CD8-positive, alpha-beta memory T cell (primary cell): Measurements from ENCODE around the gene HPGDS. TPM values are rescaled to one million over a fixed set of nuclear protein-coding genes. Genes with fewer than 3 reads are reported as not detected.
"Not testable (repeated sequence)": the region's sequence is repeated elsewhere in the genome, so short reads cannot be mapped to it uniquely, and the experiment has no call there.

Experiments
- CTCF ChIA-PET: fragments of 350-600 bp; sonication (Branson Sonifier 250); formaldehyde crosslinking; loops from one replicate; lab custom pipeline; 2021; ENCODE audit warnings: antibody characterized with exemption; lab: Charles Lee
- POLR2A ChIA-PET: fragments of 350-600 bp; sonication (Branson Sonifier 250); formaldehyde crosslinking; loops from one replicate; lab custom pipeline; 2021; ENCODE audit warnings: antibody characterized with exemption; lab: Charles Lee
- DNase-seq, 5 donors: peaks; one replicate each; pipeline versions ENCODE4 v3.0.0 to v3.0.0-alpha.2; 2020 to 2022; ENCODE audit warnings: mixed read lengths in 1 of 5
- H3K27ac ChIP-seq: one replicate; pipeline ENCODE4 v1.7.0; 2013; ENCODE audit warnings: low read depth, mild to moderate bottlenecking, low read length, moderate library complexity
- H3K27me3 ChIP-seq: 2 replicates; pipeline ENCODE4 v1.7.0; 2013; ENCODE audit warnings: low read length, mild to moderate bottlenecking; ENCODE audit not compliant: insufficient read depth, poor library complexity, severe bottlenecking
- H3K36me3 ChIP-seq: 2 replicates; pipeline ENCODE4 v1.7.0; 2013; ENCODE audit warnings: mild to moderate bottlenecking, low read length, moderate library complexity; ENCODE audit not compliant: insufficient read depth
- H3K4me1 ChIP-seq: 2 replicates; pipeline ENCODE4 v1.7.0; 2013; ENCODE audit warnings: mild to moderate bottlenecking, low read length, moderate library complexity; ENCODE audit not compliant: insufficient read depth
- H3K4me3 ChIP-seq: 2 replicates; pipeline ENCODE4 v1.7.0; 2013; ENCODE audit warnings: mild to moderate bottlenecking, low read length
- H3K9me3 ChIP-seq: 2 replicates; pipeline ENCODE4 v1.7.0; 2013; ENCODE audit warnings: mild to moderate bottlenecking, low read length
- H3K27ac Mint-ChIP-seq, 8 donors: one replicate each; pipeline ENCODE4 v1.8.0; 2020 to 2021; ENCODE audit warnings: mixed read lengths in 8 of 8, mild to moderate bottlenecking in 6 of 8, inconsistent platforms in 3 of 8, moderate library complexity in 3 of 8
- H3K27me3 Mint-ChIP-seq, 2 donors: one replicate each; pipeline ENCODE4 v1.8.0; 2020 to 2021; ENCODE audit warnings: mixed read lengths in 2 of 2, mild to moderate bottlenecking in 1 of 2, moderate library complexity in 1 of 2
- H3K36me3 Mint-ChIP-seq, 3 donors: one replicate each; pipeline ENCODE4 v1.8.0; 2020 to 2021; ENCODE audit warnings: mixed read lengths in 3 of 3, inconsistent platforms in 1 of 3, mild to moderate bottlenecking in 1 of 3
- H3K4me1 Mint-ChIP-seq, 3 donors: one replicate each; pipeline ENCODE4 v1.8.0; 2020 to 2021; ENCODE audit warnings: mixed read lengths in 3 of 3, inconsistent platforms in 1 of 3, mild to moderate bottlenecking in 1 of 3
- H3K4me3 Mint-ChIP-seq, 7 donors: one replicate each; pipeline ENCODE4 v1.8.0; 2020 to 2021; ENCODE audit warnings: mixed read lengths in 7 of 7, mild to moderate bottlenecking in 6 of 7, moderate library complexity in 4 of 7, inconsistent platforms in 2 of 7
- H3K9me3 Mint-ChIP-seq, 5 donors: one replicate each; pipeline ENCODE4 v1.8.0; 2020 to 2022; ENCODE audit warnings: mixed read lengths in 5 of 5, mild to moderate bottlenecking in 3 of 5, moderate library complexity in 2 of 5, inconsistent platforms in 1 of 5
- polyA plus RNA-seq: library from polyadenylated mRNA; unstranded; fragments of 300-500 nt; fragmentation: Illumina TruSeq; gene quantifications from one replicate; pipeline ENCODE4 v1.2.3, GENCODE V29; 2021
- total RNA-seq, 2 experiments: library from RNA; stranded (reverse); gene quantifications; one replicate each; pipeline ENCODE4 v1.2.3, GENCODE V29; 2021

HPGDS gene
- total and polyA plus RNA-seq, 3 experiments from 2014 or later = 0.18 to 0.57 TPM; not detected in 1

DNA sequence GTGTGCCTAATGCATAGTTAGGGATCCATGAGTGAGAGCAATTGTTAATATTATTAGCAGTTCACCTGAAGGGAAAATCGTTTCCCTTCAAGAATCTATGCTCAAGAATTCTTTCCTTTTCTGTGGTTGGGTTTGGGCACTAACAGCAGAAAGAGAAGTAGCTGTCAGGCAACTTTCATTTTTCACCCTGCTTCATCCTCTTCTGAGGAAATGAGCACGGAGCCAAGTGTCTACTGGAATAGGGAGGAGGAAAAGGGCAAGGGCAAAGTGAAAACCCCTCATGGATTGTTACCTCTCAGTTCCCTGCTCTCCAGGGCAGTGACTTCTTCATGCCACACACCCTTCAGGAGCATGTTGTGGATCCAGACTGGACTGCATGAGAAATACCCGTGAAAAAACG lies 2.6 kb upstream of the HPGDS start:
- ChIA-PET CTCF (no interaction called here), POLR2A (no interaction called here)
- no peak for DNase-seq
- no peaks in the 10 kb centered on the region for H3K36me3 ChIP-seq
- H3K27ac ChIP-seq = no peak overlapping the region
- H3K4me3 Mint-ChIP-seq = no peak overlapping the region
- no peaks in the 10 kb centered on the region for H3K4me1 ChIP-seq
- H3K4me1 Mint-ChIP-seq = no peaks in the 10 kb centered on the region
- H3K27ac Mint-ChIP-seq = no peak overlapping the region
- no peaks in the 10 kb centered on the region for H3K27me3 ChIP-seq
- peaks cover 2 to 3% of the 10 kb centered on the region in 2 donors for H3K27me3 Mint-ChIP-seq
- H3K4me3 ChIP-seq = no peak overlapping the region
- no peaks in the 10 kb centered on the region for H3K9me3 ChIP-seq
- no peaks in the 10 kb centered on the region for H3K36me3 Mint-ChIP-seq
- H3K9me3 Mint-ChIP-seq = no peaks in the 10 kb centered on the region

DNA sequence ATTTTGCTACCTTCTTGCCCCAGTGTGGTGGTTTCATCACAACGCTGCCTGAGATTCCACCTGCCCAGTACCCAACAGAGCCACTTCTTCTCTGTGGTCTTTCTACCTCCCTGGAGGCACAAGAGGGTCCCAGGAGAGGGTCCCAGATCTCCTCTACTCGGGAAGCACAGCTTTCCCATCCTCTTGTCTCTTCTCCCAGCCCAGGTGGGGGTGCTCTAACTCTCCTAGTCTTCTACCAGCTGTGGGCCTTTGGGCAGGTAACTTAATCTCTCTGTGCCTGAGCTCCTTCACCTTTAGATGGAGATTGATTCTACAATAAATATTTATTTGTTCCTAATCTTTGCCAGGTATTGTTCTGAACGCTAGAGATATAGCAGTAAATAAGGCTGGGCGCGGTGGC lies 1.8 kb upstream of the HPGDS start:
- Mint-ChIP-seq H3K27ac (peak overlapping the region in 1 of 8 donors; percentile 41), H3K36me3 (no peaks in the 10 kb centered on the region), H3K4me1 (peaks cover 5 to 6% (median 5%) of the 10 kb centered on the region in 3 donors), H3K4me3 (no peak overlapping the region), H3K27me3 (no peaks in the 10 kb centered on the region), H3K9me3 (no peaks in the 10 kb centered on the region)
- ChIA-PET CTCF (no interaction called here), POLR2A (no interaction called here)
- no peaks in the 10 kb centered on the region for H3K4me1 ChIP-seq
- no peak for DNase-seq
- H3K27me3 ChIP-seq = no peaks in the 10 kb centered on the region
- H3K27ac ChIP-seq = no peak overlapping the region
- H3K4me3 ChIP-seq = no peak overlapping the region
- H3K9me3 ChIP-seq = no peaks in the 10 kb centered on the region
- no peaks in the 10 kb centered on the region for H3K36me3 ChIP-seq

GRCh38 chr4:94341481-94342370 lies 910 bp downstream of the HPGDS start:
- DNase-seq = no peak
- Histone ChIP-seq H3K4me1 (no peaks in the 10 kb centered on the region), H3K36me3 (no peaks in the 10 kb centered on the region), H3K27ac (no peak overlapping the region), H3K9me3 (no peaks in the 10 kb centered on the region), H3K4me3 (no peak overlapping the region), H3K27me3 (no peaks in the 10 kb centered on the region)
- CTCF ChIA-PET = no interaction called here
- no peak overlapping the region for H3K27ac Mint-ChIP-seq
- H3K4me1 Mint-ChIP-seq = peaks cover 15 to 18% (median 16%) of the 10 kb centered on the region in 3 donors
- no peaks in the 10 kb centered on the region for H3K36me3 Mint-ChIP-seq
- POLR2A ChIA-PET = no interaction called here
- no peaks in the 10 kb centered on the region for H3K27me3 Mint-ChIP-seq
- no peak overlapping the region for H3K4me3 Mint-ChIP-seq
- H3K9me3 Mint-ChIP-seq = no peaks in the 10 kb centered on the region

DNA sequence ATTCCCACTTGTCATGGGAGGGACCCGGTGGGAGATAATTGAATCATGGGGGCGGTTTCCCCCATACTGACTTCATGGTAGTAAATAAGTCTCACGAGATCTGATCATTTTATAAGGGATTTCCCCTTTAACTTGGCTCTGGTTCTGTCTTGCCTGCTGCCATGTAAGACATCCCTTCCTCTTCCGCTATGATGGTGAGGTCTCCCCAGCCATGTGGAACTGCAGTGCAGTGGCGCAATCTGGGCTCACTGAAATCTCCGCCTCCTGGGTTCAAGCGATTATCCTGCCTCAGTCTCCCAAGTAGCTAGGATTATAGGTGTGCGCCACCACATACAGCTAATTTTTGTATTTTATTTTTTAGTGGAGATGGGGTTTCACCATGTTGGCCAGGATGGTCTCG lies 2.9 kb downstream of the HPGDS start:
- H3K4me3 Mint-ChIP-seq = peak overlapping the region; percentile 53 to 88 (median 84)
- ChIA-PET POLR2A (no interaction called here), CTCF (no interaction called here)
- no peaks in the 10 kb centered on the region for H3K36me3 ChIP-seq
- H3K4me1 ChIP-seq = no peaks in the 10 kb centered on the region
- H3K9me3 ChIP-seq = no peaks in the 10 kb centered on the region
- peak overlapping the region; percentile 6 for H3K4me3 ChIP-seq
- H3K27me3 Mint-ChIP-seq = peaks cover 0 to 2% of the 10 kb centered on the region in 2 donors
- no peaks in the 10 kb centered on the region for H3K27me3 ChIP-seq
- H3K36me3 Mint-ChIP-seq = no peaks in the 10 kb centered on the region
- H3K4me1 Mint-ChIP-seq = peaks cover 16 to 22% (median 17%) of the 10 kb centered on the region in 3 donors
- peak overlapping the region in 7 of 8 donors; percentile 36 to 93 (median 86) for H3K27ac Mint-ChIP-seq
- no peak for DNase-seq
- no peaks in the 10 kb centered on the region for H3K9me3 Mint-ChIP-seq
- no peak overlapping the region for H3K27ac ChIP-seq

- peaks cover 16 to 22% (median 17%) of the 10 kb centered on the region in 3 donors for H3K4me1 Mint-ChIP-seq
- H3K36me3 Mint-ChIP-seq = no peaks in the 10 kb centered on the region
- DNase-seq = no peak
- no peaks in the 10 kb centered on the region for H3K9me3 ChIP-seq
- H3K4me1 ChIP-seq = no peaks in the 10 kb centered on the region
- H3K27ac Mint-ChIP-seq = peak overlapping the region in 7 of 8 donors; percentile 51 to 93 (median 77)
- H3K4me3 Mint-ChIP-seq = peak overlapping the region; percentile 15 to 88 (median 84)
- ChIA-PET CTCF (no interaction called here), POLR2A (no interaction called here)
- no peaks in the 10 kb centered on the region for H3K9me3 Mint-ChIP-seq
- no peak overlapping the region for H3K27ac ChIP-seq
- H3K27me3 ChIP-seq = no peaks in the 10 kb centered on the region
- peak overlapping the region; percentile 6 for H3K4me3 ChIP-seq
- H3K36me3 ChIP-seq = no peaks in the 10 kb centered on the region
- H3K27me3 Mint-ChIP-seq = peaks cover 0 to 2% of the 10 kb centered on the region in 2 donors
These were observed 3.8 kb downstream of the HPGDS start for GRCh38 chr4:94338681-94339351.

GRCh38 chr4:94336791-94337190 lies 5.8 kb downstream of the HPGDS start:
- Mint-ChIP-seq H3K4me3 (peak overlapping the region in 4 of 7 donors; percentile 34 to 90 (median 50)), H3K4me1 (peaks cover 16 to 22% (median 17%) of the 10 kb centered on the region in 3 donors)
- H3K27me3 Mint-ChIP-seq, H3K4me3 ChIP-seq, H3K27ac Mint-ChIP-seq, H3K27me3 ChIP-seq, H3K9me3 Mint-ChIP-seq, DNase-seq, H3K9me3 ChIP-seq, H3K36me3 ChIP-seq, H3K4me1 ChIP-seq, POLR2A ChIA-PET, H3K36me3 Mint-ChIP-seq, CTCF ChIA-PET, H3K27ac ChIP-seq: not testable (repeated sequence)

DNA sequence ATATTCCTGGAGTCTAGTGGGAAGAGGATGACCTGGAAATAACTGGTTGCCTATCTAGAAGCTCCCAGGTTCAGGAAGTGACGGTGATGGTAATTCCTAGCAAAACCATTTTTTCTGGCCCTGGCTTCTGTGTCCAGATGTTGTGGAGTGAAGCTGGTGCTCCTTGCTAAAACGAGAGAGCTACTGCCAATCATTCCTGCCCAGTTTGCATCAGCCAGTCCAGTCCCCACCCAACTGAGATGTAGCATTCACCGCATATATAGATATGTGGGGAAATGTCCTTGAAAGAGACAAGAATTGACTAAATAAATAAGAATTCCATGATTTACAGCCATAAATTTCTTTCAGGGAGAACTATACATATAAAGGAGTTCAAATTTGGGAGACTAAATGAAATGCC lies 6.3 kb downstream of the HPGDS start:
- CTCF ChIA-PET = no interaction called here
- POLR2A ChIA-PET = no interaction called here
- Histone ChIP-seq H3K9me3 (no peaks in the 10 kb centered on the region), H3K36me3 (no peaks in the 10 kb centered on the region), H3K27ac (no peak overlapping the region), H3K27me3 (no peaks in the 10 kb centered on the region), H3K4me3 (no peak overlapping the region), H3K4me1 (no peaks in the 10 kb centered on the region)
- Mint-ChIP-seq H3K36me3 (no peaks in the 10 kb centered on the region), H3K27me3 (peaks cover 0 to 2% of the 10 kb centered on the region in 2 donors), H3K9me3 (no peaks in the 10 kb centered on the region), H3K27ac (no peak overlapping the region), H3K4me1 (peaks cover 16 to 22% (median 17%) of the 10 kb centered on the region in 3 donors), H3K4me3 (peak overlapping the region in 3 of 7 donors; percentile 8 to 65 (median 34))
- DNase-seq = no peak

DNA sequence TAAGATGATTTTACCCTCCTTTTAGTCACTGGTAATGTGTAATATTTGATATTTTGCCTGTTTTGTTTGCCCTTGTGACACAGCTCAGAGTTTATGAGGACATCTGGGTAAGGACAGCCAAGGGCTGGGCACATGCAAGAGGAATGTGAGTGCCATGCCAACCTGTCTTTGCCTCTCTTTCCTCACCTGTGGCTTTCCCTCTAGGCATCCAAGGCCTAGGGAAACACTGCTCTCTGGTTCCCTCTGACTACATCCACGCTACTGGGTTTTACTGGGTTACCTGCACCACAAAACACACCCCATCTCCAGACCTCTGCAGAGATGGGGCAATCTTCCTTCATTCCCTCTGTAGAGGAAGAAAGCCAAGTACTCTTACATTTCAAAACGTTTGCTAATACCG lies 7.7 kb downstream of the HPGDS start:
- peaks cover 16 to 22% (median 17%) of the 10 kb centered on the region in 3 donors for H3K4me1 Mint-ChIP-seq
- H3K27me3 Mint-ChIP-seq = peaks cover 2 to 3% of the 10 kb centered on the region in 2 donors
- no peaks in the 10 kb centered on the region for H3K27me3 ChIP-seq
- ChIA-PET POLR2A (no interaction called here), CTCF (no interaction called here)
- DNase-seq = no peak
- no peaks in the 10 kb centered on the region for H3K9me3 ChIP-seq
- H3K36me3 ChIP-seq = no peaks in the 10 kb centered on the region
- H3K4me3 Mint-ChIP-seq = no peak overlapping the region
- H3K4me1 ChIP-seq = no peaks in the 10 kb centered on the region
- H3K9me3 Mint-ChIP-seq = no peaks in the 10 kb centered on the region
- H3K36me3 Mint-ChIP-seq = peaks cover 0 to under 1% (median under 1%) of the 10 kb centered on the region in 3 donors
- peak overlapping the region in 1 of 8 donors; percentile 58 for H3K27ac Mint-ChIP-seq
- no peak overlapping the region for H3K4me3 ChIP-seq
- H3K27ac ChIP-seq = no peak overlapping the region
